ENCODE data around the gene CDC27. TPM values are rescaled to one million over a fixed set of nuclear protein-coding genes. Genes with fewer than 3 reads are reported as not detected.

CDC27 gene
- total RNA-seq, 1 donor from 2014 or later: 128 TPM

- Mint-ChIP-seq H3K27me3 (ENCODE audit: low read depth) (no peaks in the 10 kb centered on the region), H3K36me3 (ENCODE audit: low read depth) (no peaks in the 10 kb centered on the region), H3K27ac (ENCODE audit: unreplicated experiment) (no peak overlapping the region), H3K4me3 (ENCODE audit: unreplicated experiment) (no peak overlapping the region), H3K4me1 (ENCODE audit: low read depth) (peaks cover 36% of the 10 kb centered on the region), H3K9me3 (ENCODE audit: low read depth) (peaks cover 5% of the 10 kb centered on the region)
- TF ChIP-seq CTCF (IDR thresholded peaks at IDR 0.05): no peak
- DNase-seq (ENCODE audit: low spot score): no peak
Measured at GRCh38 chr17:47223007-47223406, 33.9 kb upstream of the CDC27 start.

GRCh38 chr17:47222047-47222446, 33.0 kb upstream of the CDC27 start:
- no peak overlapping the region for H3K27ac Mint-ChIP-seq (ENCODE audit: unreplicated experiment)
- no peaks in the 10 kb centered on the region for H3K27me3 Mint-ChIP-seq (ENCODE audit: low read depth)
- H3K4me1 Mint-ChIP-seq (ENCODE audit: low read depth): peaks cover 31% of the 10 kb centered on the region
- peaks cover 5% of the 10 kb centered on the region for H3K9me3 Mint-ChIP-seq (ENCODE audit: low read depth)
- H3K36me3 Mint-ChIP-seq (ENCODE audit: low read depth): no peaks in the 10 kb centered on the region
- no peak for DNase-seq (ENCODE audit: low spot score)
- H3K4me3 Mint-ChIP-seq (ENCODE audit: unreplicated experiment): no peak overlapping the region
- no peak for TF ChIP-seq CTCF (IDR thresholded peaks at IDR 0.05)

GRCh38 chr17:47221154-47221553, 32.1 kb upstream of the CDC27 start:
- Mint-ChIP-seq H3K36me3 (ENCODE audit: low read depth) (no peaks in the 10 kb centered on the region), H3K27ac (ENCODE audit: unreplicated experiment) (no peak overlapping the region), H3K27me3 (ENCODE audit: low read depth) (no peaks in the 10 kb centered on the region), H3K9me3 (ENCODE audit: low read depth) (peaks cover 5% of the 10 kb centered on the region), H3K4me1 (ENCODE audit: low read depth) (peaks cover 28% of the 10 kb centered on the region), H3K4me3 (ENCODE audit: unreplicated experiment) (no peak overlapping the region)
- TF ChIP-seq CTCF (IDR thresholded peaks at IDR 0.05): no peak
- no peak for DNase-seq (ENCODE audit: low spot score)

- H3K4me1 Mint-ChIP-seq (ENCODE audit: low read depth): peaks cover 23% of the 10 kb centered on the region
- peaks cover 5% of the 10 kb centered on the region for H3K9me3 Mint-ChIP-seq (ENCODE audit: low read depth)
- no peak overlapping the region for H3K27ac Mint-ChIP-seq (ENCODE audit: unreplicated experiment)
- H3K27me3 Mint-ChIP-seq (ENCODE audit: low read depth): no peaks in the 10 kb centered on the region
- H3K4me3 Mint-ChIP-seq (ENCODE audit: unreplicated experiment): no peak overlapping the region
- H3K36me3 Mint-ChIP-seq (ENCODE audit: low read depth): no peaks in the 10 kb centered on the region
- no peak for DNase-seq (ENCODE audit: low spot score)
- no peak for TF ChIP-seq CTCF (IDR thresholded peaks at IDR 0.05)
Measured at GRCh38 chr17:47220531-47220999, 31.5 kb upstream of the CDC27 start.

- TF ChIP-seq CTCF (IDR thresholded peaks at IDR 0.05): no peak
- H3K4me1 Mint-ChIP-seq (ENCODE audit: low read depth): peaks cover 15% of the 10 kb centered on the region
- H3K9me3 Mint-ChIP-seq (ENCODE audit: low read depth): peaks cover 5% of the 10 kb centered on the region
- no peak overlapping the region for H3K27ac Mint-ChIP-seq (ENCODE audit: unreplicated experiment)
- no peaks in the 10 kb centered on the region for H3K36me3 Mint-ChIP-seq (ENCODE audit: low read depth)
- DNase-seq (ENCODE audit: low spot score): no peak
- no peak overlapping the region for H3K4me3 Mint-ChIP-seq (ENCODE audit: unreplicated experiment)
- no peaks in the 10 kb centered on the region for H3K27me3 Mint-ChIP-seq (ENCODE audit: low read depth)
Measured at GRCh38 chr17:47219621-47220475, 30.8 kb upstream of the CDC27 start.
